Measurements from ENCODE around the gene SLC30A2.

The SLC30A2 gene

GRCh38 chr1:26070296-26070962, 24.5 kb upstream of the SLC30A2 start:
- no peak for DNase-seq

DNA sequence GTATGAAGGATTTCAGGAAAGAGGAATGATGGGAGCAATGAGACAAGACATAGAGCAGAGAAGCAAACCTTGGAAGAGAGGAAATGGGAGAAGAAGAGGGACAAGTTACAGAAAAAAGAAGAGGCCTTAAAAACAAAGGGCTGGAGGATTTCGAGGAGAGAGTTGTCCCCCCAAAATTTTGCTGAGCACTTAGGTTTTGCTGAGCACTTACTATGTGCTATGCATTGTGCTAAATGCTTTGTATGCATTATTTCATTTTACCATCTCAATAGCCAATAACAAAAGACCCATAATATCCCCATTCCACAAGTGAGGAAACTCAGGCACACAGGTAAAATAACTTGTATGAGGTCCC, 24.0 kb upstream of the SLC30A2 start:
- DNase-seq, result no peak

- DNase-seq, result no peak
Measured at GRCh38 chr1:26067432-26067911, 21.6 kb upstream of the SLC30A2 start, which contains the start of gene TRIM63. Gene TRIM63 (minus strand): TSS chr1:26067630. CDS start chr1:26067494, 136 bp downstream.

- DNase-seq, result no peak
Measured at GRCh38 chr1:26066857-26067256, 20.9 kb upstream of the SLC30A2 start.

GRCh38 chr1:26066160-26066559, 20.2 kb upstream of the SLC30A2 start:
- no peak for DNase-seq

GRCh38 chr1:26064553-26064952, 18.6 kb upstream of the SLC30A2 start:
- DNase-seq, result no peak

DNA sequence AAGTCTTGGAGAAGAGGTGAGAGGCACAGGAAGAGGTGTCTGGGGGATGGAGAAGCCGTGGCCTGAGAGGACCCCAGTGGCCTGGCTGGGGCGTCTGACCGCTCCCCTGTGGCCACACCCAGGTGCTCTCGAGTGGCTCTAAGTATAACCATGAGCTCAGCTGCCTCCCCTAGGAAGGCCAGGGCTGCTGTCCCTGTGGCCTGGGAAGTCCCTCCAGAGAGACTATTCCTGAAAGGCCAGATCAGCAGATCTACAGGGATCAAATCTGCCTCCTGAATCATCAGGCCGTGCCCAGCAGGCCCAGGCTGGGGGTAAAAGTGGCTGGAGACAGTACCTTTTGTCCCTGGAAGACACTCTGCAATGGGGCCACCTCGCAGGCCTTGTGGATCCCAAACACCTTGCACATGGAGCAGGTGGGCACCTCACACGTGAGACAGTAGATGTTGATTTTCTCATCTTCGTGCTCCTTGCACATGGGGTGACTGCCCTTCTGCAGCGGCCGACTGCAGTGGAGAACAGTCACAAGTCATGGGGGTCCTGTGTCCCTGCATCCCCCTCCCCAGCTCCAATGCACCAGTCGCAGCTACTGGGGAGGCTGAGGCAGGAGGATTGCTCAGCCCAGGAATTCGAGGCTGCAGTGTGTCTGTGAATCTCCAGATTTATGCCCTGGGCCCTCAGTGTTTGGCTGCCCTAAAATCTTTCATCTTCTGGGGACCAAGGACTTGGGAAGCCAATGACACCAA, 15.1 kb upstream of the SLC30A2 start:
- no peak for DNase-seq

DNA sequence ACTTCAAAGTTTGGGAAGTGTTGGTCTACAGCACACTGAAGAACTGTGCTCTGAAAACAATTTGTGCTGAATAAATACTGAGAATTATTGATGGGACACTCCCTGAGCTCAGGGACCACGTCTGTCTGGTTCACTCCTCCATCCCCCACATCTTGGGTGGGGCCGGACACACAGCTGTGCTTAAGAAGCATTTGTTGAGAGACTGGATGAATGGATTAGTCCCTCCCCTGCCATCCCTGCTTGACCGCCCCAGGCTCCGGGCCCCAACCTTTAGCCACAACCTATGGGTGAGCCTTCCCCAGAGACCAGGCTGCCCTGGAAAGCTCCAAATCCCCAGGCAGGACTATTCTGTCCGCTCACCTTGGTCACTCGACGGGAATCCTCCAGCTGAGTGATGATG, 14.0 kb upstream of the SLC30A2 start:
- DNase-seq, result no peak

DNA sequence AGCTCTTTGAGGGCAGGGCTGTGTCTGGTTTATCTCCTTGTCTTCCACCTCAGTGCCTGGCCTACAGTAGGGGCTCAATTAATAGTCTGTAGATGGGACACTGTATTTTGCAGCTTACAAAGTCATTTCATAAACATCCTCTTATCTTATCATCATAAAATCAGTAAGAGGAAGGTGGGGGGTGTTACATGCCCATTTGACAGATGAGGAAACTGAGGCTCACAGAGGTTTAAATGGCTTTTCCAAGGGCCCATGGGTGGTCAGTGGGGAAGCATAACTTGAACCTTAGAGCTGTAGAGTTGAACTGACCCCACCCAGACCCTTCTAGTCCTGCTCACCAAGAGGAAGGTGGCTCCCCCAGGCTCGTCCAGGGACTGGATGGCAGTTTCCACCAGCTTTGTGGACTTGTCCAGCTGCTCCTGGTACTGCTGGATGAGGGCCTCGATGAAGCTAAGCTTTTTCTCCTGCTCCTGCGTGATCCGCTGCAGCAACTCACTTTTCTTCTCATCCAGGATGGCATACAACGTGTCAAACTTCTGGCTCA, 12.2 kb upstream of the SLC30A2 start:
- no peak for DNase-seq

DNA sequence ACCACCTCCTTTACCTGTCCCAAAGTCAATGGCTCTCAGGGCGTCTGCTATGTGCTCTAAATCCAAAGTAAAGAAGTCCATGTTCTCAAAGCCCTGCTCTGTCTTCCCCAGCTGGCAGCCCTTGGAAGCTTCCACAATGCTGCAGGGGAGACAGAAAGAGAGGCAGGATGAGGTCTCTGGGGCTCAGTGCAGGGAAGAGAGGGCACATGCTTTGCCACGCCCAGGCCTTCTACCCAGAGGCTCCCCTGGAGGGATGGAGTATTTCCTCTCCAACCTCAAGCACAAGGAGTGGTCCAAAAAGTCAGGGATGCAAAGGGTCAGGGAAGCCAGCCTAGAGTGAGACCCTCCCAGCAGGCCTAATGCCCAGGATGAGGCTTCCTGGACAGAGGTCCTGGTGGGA, 11.3 kb upstream of the SLC30A2 start:
- no peak for DNase-seq

DNA sequence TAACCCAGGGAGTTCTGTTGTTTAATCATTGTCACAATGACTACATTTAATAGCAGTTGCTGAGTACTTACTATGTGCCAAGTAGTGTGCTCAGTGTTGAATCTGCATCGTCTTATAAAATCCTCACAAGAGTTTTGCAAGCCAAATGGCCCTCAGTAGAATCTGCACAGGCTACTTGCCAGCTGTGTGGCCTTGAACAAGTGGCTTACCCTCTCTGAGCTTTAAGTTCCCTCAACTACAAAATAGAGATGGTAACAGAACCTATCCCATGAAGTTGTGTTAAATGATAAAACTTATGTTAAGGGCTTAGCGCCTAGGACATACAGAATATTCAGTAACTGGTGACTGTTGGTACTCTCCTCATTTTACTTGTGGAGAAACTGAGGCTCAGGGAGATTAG, 9.1 kb upstream of the SLC30A2 start:
- DNase-seq, result no peak

DNA sequence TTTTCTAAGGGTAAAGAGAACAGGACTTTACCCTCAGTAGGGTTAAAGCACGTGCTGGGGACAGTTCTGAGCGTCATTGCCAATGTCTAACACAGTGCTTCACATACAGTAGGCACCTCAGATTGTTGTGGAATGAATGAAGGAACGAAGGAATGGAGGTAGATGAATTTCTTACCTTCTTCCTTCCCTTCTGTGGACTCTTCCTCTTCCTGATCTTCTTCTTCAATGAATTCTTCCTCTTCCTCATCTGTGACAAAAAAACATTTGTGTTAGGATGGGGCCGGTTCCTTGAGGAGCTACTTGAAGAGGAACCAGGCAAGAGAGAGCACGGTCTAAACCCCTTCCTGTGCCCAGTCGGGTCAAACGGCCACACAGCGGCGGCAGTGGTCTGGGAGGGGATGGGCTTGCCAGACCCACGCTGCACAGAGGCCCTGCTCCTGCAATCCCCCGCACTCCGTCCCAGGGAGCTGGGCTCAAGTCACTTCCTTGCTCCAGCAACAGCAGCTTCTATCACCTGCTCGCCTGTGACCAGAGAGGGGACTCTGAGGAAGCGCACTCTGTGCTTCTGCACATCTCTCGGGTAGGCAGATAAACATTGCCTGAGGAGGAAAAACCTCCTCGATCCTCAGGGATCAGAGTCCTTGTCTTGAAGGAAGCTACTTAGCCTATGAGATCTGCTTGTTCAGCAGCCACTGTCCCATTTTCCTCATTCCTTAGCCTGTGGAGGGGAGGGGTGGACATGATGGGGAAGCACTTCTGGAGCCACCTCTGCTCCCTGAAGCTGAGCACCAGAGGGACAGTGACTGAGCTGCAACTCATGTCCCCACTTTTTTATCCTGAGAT, 8.0 kb upstream of the SLC30A2 start:
- DNase-seq, result peak; percentile 4 to 19

DNA sequence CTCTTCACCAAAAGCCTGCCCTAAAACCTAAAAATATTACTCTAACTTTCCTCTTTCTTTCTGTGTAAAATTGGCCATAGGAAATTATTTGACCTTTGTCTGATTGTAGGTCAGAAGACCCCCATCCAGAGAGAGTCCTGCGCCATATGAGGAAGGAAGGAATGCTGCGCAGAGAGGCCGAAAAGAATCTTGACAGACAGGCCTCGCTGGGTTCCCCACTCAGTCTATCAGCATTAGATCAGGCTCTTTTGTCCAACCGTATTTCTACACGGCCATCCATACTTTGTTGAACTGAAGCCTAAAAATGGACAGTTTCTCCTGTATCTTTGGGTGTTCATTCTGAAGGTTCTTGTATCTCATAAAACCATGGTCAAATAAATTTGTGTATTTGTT, 4.3 kb upstream of the SLC30A2 start:
- DNase-seq, result no peak

DNA sequence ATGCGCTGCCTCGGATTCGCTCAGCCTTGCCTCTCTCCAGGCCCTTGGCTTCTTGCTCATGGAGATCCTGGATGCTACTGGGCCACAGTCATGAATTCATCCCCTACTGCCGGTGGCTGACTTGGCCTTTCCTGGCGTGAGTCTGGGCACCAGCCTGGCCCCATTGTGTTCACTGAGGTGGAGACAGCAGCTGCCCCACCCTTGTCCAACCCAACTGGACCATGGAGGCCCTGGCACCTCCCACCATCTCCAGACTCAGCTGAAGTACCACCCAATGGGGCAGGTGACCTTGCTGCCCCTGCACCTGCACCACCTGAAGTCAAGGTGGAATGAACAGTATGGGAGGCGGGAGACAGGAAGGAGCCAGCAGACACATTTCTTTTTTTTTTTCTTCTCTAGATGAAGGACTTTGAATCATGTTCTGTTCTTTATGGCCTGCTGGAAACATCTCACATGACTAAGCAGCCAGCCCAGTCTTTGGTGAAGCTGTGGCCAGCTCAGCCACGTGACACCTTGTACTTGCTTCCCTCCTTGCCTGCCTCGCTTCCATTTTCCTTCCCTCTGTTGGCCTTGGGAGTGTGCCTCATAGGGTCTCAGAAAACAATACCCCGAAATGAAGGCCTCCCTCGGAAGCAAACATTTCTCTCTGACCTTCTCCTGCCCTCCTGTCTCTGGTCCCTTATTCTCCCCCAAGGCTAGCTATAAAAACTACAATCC, 3.8 kb upstream of the SLC30A2 start:
- DNase-seq, result peak; percentile 25 to 41

DNA sequence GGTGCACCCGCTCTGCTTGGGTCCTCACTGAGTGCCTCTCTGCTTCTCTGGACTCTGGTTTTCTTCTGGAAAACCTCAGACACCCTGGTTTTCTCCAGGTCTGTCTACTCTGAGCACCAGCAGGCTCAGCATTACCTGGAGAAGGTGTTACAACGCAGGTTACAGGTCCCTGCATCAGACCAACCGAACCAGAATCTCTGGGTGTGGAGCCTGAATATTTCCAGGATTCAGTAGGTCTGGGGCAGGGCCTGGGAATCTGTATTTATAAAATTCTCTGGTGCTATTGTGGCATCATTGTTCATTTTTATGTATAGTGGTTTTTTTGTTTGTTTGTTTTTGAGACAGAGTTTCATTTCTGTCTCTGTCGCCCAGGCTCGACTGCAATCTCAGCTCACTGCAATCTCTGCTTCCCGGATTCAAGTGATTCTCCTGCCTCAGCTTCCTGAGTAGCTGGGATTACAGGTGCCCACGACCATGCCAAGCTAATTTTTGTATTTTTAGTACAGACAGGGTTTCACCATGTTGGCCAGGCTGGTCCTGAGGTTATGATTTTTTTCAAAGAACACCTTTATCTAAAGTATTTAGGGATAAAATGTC, 1.5 kb upstream of the SLC30A2 start:
- DNase-seq, result no peak

DNA sequence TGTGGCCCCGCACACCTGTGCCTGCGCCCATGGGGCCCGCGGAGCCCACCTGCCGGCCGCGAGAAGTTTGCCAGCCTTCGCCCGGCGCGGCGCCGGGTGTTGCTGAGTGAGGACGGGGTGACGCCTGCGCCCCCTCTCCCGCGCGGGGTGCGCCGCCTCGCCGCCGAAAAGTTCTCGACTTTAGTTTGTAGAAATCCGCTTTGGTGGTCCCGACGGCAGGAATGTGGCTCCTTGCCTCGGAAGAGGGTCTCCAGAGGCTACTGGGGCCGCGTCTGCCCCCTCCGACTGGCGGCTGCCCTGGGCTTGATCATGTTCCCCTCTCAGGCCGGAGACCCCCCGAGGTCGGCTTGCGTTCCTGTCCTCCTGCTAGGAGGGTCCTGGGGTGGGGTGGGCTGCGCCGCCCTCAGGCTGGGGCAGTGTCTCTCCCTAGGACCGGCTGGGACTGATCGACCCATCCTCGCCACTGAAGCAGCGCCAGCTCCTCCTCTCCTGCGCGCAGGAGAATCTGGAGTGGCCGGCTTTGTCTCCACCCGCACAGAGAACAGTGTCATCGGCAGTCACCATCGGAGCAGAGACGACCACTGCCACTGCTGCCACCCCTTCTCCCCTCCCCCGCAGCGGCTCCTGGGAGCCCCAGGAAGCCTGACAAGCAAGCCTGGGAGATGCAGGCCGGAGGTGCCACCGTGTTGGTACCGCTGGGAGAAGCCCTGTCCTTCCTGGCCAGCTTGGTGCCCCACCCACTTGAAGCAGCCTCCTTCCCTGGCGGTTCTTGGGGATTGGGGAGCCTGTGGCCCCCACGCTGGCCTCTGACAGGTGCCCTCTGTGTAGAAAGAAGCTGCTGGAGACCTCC, 553 bp upstream of the SLC30A2 start:
- DNase-seq, result no peak

DNA sequence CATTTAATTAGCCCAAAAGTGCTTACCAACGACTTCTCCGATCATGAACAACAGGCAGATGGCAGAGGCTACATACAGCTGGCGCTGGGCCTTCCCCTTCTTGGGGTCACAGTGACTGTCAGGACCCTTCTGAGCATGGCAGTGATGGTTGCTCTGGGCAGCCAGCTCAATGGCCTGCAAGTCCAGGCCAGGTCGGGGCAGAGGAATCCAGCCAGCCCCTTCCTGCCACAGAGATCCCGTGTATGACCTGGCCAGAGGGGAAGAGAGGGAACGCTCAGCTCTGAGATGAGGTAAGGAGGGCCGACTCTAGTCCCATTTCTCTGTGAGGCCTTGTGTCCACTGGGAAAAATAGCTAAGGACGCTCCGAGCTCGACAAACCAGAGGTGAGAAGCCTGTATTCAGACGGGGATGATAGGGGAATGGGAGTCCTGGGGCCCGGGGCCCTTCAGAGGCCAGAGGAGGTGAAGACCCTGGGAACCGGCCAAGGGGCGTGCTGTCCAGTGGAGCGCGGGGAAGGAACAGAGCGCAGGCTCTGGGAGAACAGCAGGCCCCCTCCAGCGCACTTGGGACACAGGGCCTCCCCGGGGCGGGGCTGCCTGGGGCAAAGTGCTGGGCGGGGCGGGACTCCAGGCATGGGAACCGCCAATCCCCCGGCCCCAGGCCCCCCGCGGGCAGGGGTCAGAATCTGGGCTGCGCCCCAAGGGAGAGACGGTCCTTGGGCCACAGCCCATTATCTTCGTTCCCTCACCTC, 772 bp downstream of the SLC30A2 start:
- DNase-seq, result no peak

GRCh38 chr1:26044414-26044813, 1.5 kb downstream of the SLC30A2 start:
- no peak for DNase-seq

DNA sequence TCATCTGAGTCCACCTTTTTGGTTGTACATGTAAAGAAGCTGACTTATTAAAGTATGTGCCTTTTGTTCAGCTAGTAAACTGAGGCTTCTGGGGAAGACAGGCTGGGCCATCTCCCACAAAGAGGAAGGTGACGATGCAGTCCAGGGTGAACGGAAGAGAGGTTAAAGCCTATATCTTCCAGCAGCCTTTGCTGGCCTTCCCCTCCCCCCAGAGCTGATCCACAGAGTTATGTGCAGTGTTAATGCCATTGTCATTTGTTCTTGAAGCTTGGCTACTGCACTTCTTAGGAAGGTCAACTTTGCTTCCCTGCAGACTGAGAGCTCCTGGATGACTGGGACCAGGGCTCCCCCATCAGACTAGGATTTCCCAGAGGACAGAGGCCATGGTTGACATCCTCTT, 2.2 kb downstream of the SLC30A2 start:
- DNase-seq, result no peak

DNA sequence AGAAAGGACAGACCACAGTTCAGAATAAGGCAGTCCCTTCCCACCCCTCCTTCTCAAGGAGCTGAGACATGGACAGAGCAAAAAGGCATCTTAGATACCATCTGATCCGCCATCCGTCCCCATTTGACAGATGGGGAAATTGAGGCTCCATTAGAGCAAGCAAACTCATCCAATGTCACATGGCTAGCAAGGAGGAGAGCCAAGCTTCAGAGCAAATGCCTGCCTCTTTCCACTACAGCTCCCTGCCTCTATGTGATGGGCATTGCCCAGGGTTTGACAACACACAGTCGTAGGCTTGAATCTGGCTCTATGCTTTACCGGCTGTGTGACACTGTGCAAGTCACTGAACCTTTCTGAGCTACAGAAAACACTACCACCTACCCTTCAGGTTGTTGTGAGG, 3.9 kb downstream of the SLC30A2 start:
- no peak for DNase-seq
